H1 (cell line): ENCODE data around the gene RGR. TPM values are rescaled to one million over a fixed set of nuclear protein-coding genes. Genes with fewer than 3 reads are reported as not detected.

Source experiments
- ASH2L ChIP-seq: fragments of 200-600, 300-600 bp; sonication (generic); IDR thresholded peaks from one replicate; pipeline ENCODE4 v1.7.1; 2017; ENCODE audit warnings: low read length
- CBX5 ChIP-seq: fragments of 300-800, 300-1000 bp; sonication (generic); IDR thresholded peaks from 2 replicates; pipeline ENCODE4 v1.7.1; 2016; ENCODE audit warnings: antibody characterized with exemption, low read length, low read depth
- CREB1 ChIP-seq: IDR thresholded peaks from 2 replicates; pipeline ENCODE4 v1.6.1; 2012; ENCODE audit warnings: inconsistent platforms
- CTBP2 ChIP-seq: IDR thresholded peaks from 2 replicates; pipeline ENCODE4 v1.7.0; 2011; ENCODE audit warnings: borderline replicate concordance, mild to moderate bottlenecking, moderate library complexity, mixed read lengths, low read length; ENCODE audit not compliant: insufficient read depth, insufficient read length
- JUND ChIP-seq: IDR thresholded peaks from 2 replicates; pipeline ENCODE4 v1.6.1; 2011; ENCODE audit warnings: mild to moderate bottlenecking, improper control_type of control experiment, low read length
- NANOG ChIP-seq: IDR thresholded peaks from 2 replicates; pipeline ENCODE4 v1.6.1; 2011; ENCODE audit warnings: low read length, low read depth, mild to moderate bottlenecking, inconsistent platforms; ENCODE audit not compliant: insufficient read depth, poor library complexity, severe bottlenecking
- POLR2A ChIP-seq, 2 experiments: IDR thresholded peaks; 1 replicate in 1 of 2; 2 replicates in 1 of 2; pipeline ENCODE4 v1.6.1; 2011; ENCODE audit warnings: low read depth in 2 of 2, low read length in 2 of 2, mild to moderate bottlenecking in 2 of 2; ENCODE audit errors: control extremely low read depth in 1 of 2
- RBBP5 ChIP-seq: IDR thresholded peaks from 2 replicates; pipeline ENCODE4 v1.7.1; 2012; ENCODE audit warnings: low read depth, mild to moderate bottlenecking, inconsistent platforms, low read length, moderate library complexity, borderline replicate concordance
- SIN3A ChIP-seq, 2 experiments: IDR thresholded peaks in 1 of 2; conservative IDR thresholded peaks in 1 of 2; 2 replicates each; pipeline ENCODE4 v1.6.1; 2011 to 2012; ENCODE audit warnings: low read length in 2 of 2, improper control_type of control experiment in 1 of 2, low read depth in 1 of 2, mild to moderate bottlenecking in 1 of 2
- SIX5 ChIP-seq: IDR thresholded peaks from 2 replicates; pipeline ENCODE4 v1.6.1; 2011; ENCODE audit warnings: mild to moderate bottlenecking, low read depth, low read length
- SRF ChIP-seq: IDR thresholded peaks from 2 replicates; pipeline ENCODE4 v1.6.1; 2011; ENCODE audit warnings: mild to moderate bottlenecking, low read depth, low read length, moderate library complexity
- polyA plus RNA-seq, 7 experiments: library from polyadenylated mRNA; depleted of rRNA in 3 of 7; stranded (reverse) in 5 of 7; unstranded in 2 of 7; fragments of >200 nt in 5 of 7; fragments of 200-250 nt in 2 of 7; gene quantifications; 1 replicate in 5 of 7; 2 replicates in 1 of 7; 4 replicates in 1 of 7; pipeline versions ENCODE4 v1.2.1 to v1.2.3, GENCODE V29; 2011 to 2013; ENCODE audit warnings: missing spikeins in 2 of 7, mixed read lengths in 2 of 7
- total RNA-seq: library from RNA; stranded (reverse); fragmentation: NEBNext Ultra II Directional; extraction: Animal tissue kit (Norgen Biotek cat#: 25700); gene quantifications from 2 replicates; pipeline ENCODE4 v1.2.1, GENCODE V29; 2021
- TF ChIP-seq, protein P1 (sequence below): IDR thresholded peaks from 2 replicates; pipeline ENCODE4 v1.6.1; 2012; ENCODE audit warnings: inconsistent platforms
- TF ChIP-seq, protein P2 (sequence below), 3 experiments: IDR thresholded peaks; 1 replicate in 2 of 3; 2 replicates in 1 of 3; pipeline versions ENCODE4 v1.5.1 to v1.6.1; 2011; ENCODE audit warnings: low read length in 3 of 3, mild to moderate bottlenecking in 3 of 3, inconsistent platforms in 2 of 3, low read depth in 1 of 3, moderate library complexity in 1 of 3; ENCODE audit not compliant: insufficient read depth in 1 of 3; ENCODE audit errors: control extremely low read depth in 1 of 3

The RGR gene
- total and polyA plus RNA-seq, 2 of the 8 experiments (the other 6 are each of a cell fraction or from before 2014, with no cell fraction given): not detected

- TF ChIP-seq, protein P1, sequence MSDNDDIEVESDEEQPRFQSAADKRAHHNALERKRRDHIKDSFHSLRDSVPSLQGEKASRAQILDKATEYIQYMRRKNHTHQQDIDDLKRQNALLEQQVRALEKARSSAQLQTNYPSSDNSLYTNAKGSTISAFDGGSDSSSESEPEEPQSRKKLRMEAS: no peak
- TF ChIP-seq SIN3A (conservative IDR thresholded peaks at IDR 0.05 in 1 of 2, IDR thresholded peaks at IDR 0.05 in 1 of 2; ENCODE audit: low read depth in 1 of 2, low read length in 2 of 2) (no peak), JUND (no peak), ASH2L (no peak), CBX5 (no peak), SRF (no peak), POLR2A (IDR thresholded peaks at IDR 0.05; ENCODE audit: control extremely low read depth in 1 of 2, low read depth in 2 of 2, low read length in 2 of 2) (no peak), RBBP5 (no peak), CREB1 (no peak), SIX5 (no peak), NANOG (no peak), CTBP2 (no peak)
- TF ChIP-seq, protein P2, sequence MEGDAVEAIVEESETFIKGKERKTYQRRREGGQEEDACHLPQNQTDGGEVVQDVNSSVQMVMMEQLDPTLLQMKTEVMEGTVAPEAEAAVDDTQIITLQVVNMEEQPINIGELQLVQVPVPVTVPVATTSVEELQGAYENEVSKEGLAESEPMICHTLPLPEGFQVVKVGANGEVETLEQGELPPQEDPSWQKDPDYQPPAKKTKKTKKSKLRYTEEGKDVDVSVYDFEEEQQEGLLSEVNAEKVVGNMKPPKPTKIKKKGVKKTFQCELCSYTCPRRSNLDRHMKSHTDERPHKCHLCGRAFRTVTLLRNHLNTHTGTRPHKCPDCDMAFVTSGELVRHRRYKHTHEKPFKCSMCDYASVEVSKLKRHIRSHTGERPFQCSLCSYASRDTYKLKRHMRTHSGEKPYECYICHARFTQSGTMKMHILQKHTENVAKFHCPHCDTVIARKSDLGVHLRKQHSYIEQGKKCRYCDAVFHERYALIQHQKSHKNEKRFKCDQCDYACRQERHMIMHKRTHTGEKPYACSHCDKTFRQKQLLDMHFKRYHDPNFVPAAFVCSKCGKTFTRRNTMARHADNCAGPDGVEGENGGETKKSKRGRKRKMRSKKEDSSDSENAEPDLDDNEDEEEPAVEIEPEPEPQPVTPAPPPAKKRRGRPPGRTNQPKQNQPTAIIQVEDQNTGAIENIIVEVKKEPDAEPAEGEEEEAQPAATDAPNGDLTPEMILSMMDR (IDR thresholded peaks at IDR 0.05; ENCODE audit: control extremely low read depth in 1 of 3, insufficient read depth in 1 of 3, low read depth in 1 of 3, low read length in 3 of 3): peak; percentile 93 to 97 (median 93)
Observed at GRCh38 chr10:84205049-84205852, 39.6 kb upstream of the RGR start (continued).
